ENCODE data around the gene SNTG2. TPM values are rescaled to one million over a fixed set of nuclear protein-coding genes. Genes with fewer than 3 reads are reported as not detected.

The SNTG2 gene
- total RNA-seq, 1 donor: under 0.01 TPM

GRCh38 chr2:1079873-1080799 is 129.5 kb downstream of the SNTG2 start:
- no peak overlapping the region for H3K4me3 ChIP-seq (ENCODE audit: low read depth, low read length)
- no peak for TF ChIP-seq CTCF (IDR thresholded peaks at IDR 0.05; ENCODE audit: insufficient read depth, low read depth, low read length)
- DNase-seq (ENCODE audit: low read depth): no peak

- no peak overlapping the region for H3K4me3 ChIP-seq (ENCODE audit: low read depth, low read length)
- peak; percentile 12 for DNase-seq (ENCODE audit: low read depth)
- no peak for TF ChIP-seq CTCF (IDR thresholded peaks at IDR 0.05; ENCODE audit: insufficient read depth, low read depth, low read length)
Observed at GRCh38 chr2:1081451-1082225, 131.0 kb downstream of the SNTG2 start.

- no peak overlapping the region for H3K4me3 ChIP-seq (ENCODE audit: low read depth, low read length)
- no peak for TF ChIP-seq CTCF (IDR thresholded peaks at IDR 0.05; ENCODE audit: insufficient read depth, low read depth, low read length)
- no peak for DNase-seq (ENCODE audit: low read depth)
Observed at GRCh38 chr2:1082456-1083205, 132.0 kb downstream of the SNTG2 start.

- TF ChIP-seq CTCF (IDR thresholded peaks at IDR 0.05; ENCODE audit: insufficient read depth, low read depth, low read length): no peak
- H3K4me3 ChIP-seq (ENCODE audit: low read depth, low read length): no peak overlapping the region
- peak; percentile 26 for DNase-seq (ENCODE audit: low read depth)
Observed at GRCh38 chr2:1088192-1088860, 137.7 kb downstream of the SNTG2 start.

- DNase-seq (ENCODE audit: low read depth): no peak
- no peak for TF ChIP-seq CTCF (IDR thresholded peaks at IDR 0.05; ENCODE audit: insufficient read depth, low read depth, low read length)
Observed at GRCh38 chr2:1088940-1089339, 138.3 kb downstream of the SNTG2 start.

More at GRCh38 chr2:1088940-1089339, 138.3 kb downstream of the SNTG2 start:
- H3K4me3 ChIP-seq (ENCODE audit: low read depth, low read length): no peak overlapping the region
